ENCODE measurements around the gene RIPPLY2.
"Not testable (repeated sequence)": the region's sequence is repeated elsewhere in the genome, so short reads cannot be mapped to it uniquely, and the experiment has no call there.

Gene RIPPLY2

GRCh38 chr6:83853178-83854000, at the start of gene RIPPLY2:
Gene RIPPLY2, plus strand, starts transcription at chr6:83853360. Its CDS starts 57 bp downstream, at chr6:83853417.
- DNase-seq (ENCODE audit: low spot score) = peak; percentile 50

- not testable (repeated sequence) for DNase-seq (ENCODE audit: low spot score)
Measured at GRCh38 chr6:83803492-83803891, 49.7 kb upstream of the RIPPLY2 start.

- no peak for DNase-seq (ENCODE audit: low spot score)
Measured at GRCh38 chr6:83804886-83805285, 48.3 kb upstream of the RIPPLY2 start.

- DNase-seq (ENCODE audit: low spot score) = no peak
Measured at GRCh38 chr6:83808005-83808404, 45.2 kb upstream of the RIPPLY2 start.

- no peak for DNase-seq (ENCODE audit: low spot score)
Measured at GRCh38 chr6:83808926-83809325, 44.2 kb upstream of the RIPPLY2 start.

GRCh38 chr6:83812595-83812994, 40.6 kb upstream of the RIPPLY2 start:
- no peak for DNase-seq (ENCODE audit: low spot score)

- no peak for DNase-seq (ENCODE audit: low spot score)
Measured at GRCh38 chr6:83815631-83816272, 37.4 kb upstream of the RIPPLY2 start.

GRCh38 chr6:83822629-83823169, 30.5 kb upstream of the RIPPLY2 start:
- DNase-seq (ENCODE audit: low spot score) = no peak

- DNase-seq (ENCODE audit: low spot score) = no peak
Measured at GRCh38 chr6:83824388-83824801, 28.8 kb upstream of the RIPPLY2 start.

GRCh38 chr6:83824831-83825230, 28.3 kb upstream of the RIPPLY2 start:
- DNase-seq (ENCODE audit: low spot score) = no peak

- DNase-seq (ENCODE audit: low spot score) = peak; percentile 19
Measured at GRCh38 chr6:83827050-83827449, 26.1 kb upstream of the RIPPLY2 start.

GRCh38 chr6:83838727-83839126, 14.4 kb upstream of the RIPPLY2 start:
- no peak for DNase-seq (ENCODE audit: low spot score)

- no peak for DNase-seq (ENCODE audit: low spot score)
Measured at GRCh38 chr6:83844170-83844569, 9.0 kb upstream of the RIPPLY2 start.

GRCh38 chr6:83846291-83846690, 6.9 kb upstream of the RIPPLY2 start:
- DNase-seq (ENCODE audit: low spot score) = no peak

- no peak for DNase-seq (ENCODE audit: low spot score)
Measured at GRCh38 chr6:83847179-83847578, 6.0 kb upstream of the RIPPLY2 start.

GRCh38 chr6:83849127-83849526, 4.0 kb upstream of the RIPPLY2 start:
- DNase-seq (ENCODE audit: low spot score) = no peak

GRCh38 chr6:83849610-83850009, 3.5 kb upstream of the RIPPLY2 start:
- DNase-seq (ENCODE audit: low spot score) = no peak

GRCh38 chr6:83852528-83853177, 507 bp upstream of the RIPPLY2 start:
- no peak for DNase-seq (ENCODE audit: low spot score)

GRCh38 chr6:83854001-83854501, 891 bp downstream of the RIPPLY2 start:
- DNase-seq (ENCODE audit: low spot score) = peak; percentile 35

- DNase-seq (ENCODE audit: low spot score) = no peak
Measured at GRCh38 chr6:83854766-83855165, 1.6 kb downstream of the RIPPLY2 start.

- DNase-seq (ENCODE audit: low spot score) = peak; percentile 98
Measured at GRCh38 chr6:83859410-83860358, 6.5 kb downstream of the RIPPLY2 start, which contains the start of gene CYB5R4. Gene CYB5R4, plus strand, starts transcription at chr6:83859689. Its CDS starts 94 bp downstream, at chr6:83859783.

Measured in iPS-NIHi11 (cell line).